Measurements from ENCODE around the gene PMEPA1.

Gene PMEPA1

DNA sequence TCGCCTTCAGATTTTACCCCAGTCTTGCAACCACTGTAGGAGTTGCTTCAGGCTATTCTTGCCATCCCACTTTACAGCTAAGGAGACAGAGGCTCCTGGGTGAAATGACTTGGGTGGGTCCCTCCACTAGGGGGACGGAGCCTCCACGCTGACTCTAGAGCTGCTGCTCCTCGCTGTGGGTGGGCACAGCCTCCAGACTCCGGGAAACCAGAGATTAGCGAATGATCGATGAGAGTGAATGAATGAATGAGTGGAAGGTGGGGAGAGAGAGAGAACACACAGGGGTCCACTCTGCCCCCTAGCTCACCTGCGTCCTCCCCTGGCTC, 100.0 kb downstream of the PMEPA1 start:
- Mint-ChIP-seq H3K4me1 (ENCODE audit: low read depth) (no peaks in the 10 kb centered on the region), H3K36me3 (ENCODE audit: low read depth) (no peaks in the 10 kb centered on the region), H3K27ac (no peak overlapping the region), H3K4me3 (no peak overlapping the region), H3K9me3 (no peaks in the 10 kb centered on the region), H3K27me3 (peaks cover 21% of the 10 kb centered on the region)
- intact Hi-C loops (cut with micrococcal nuclease) = no loop called here

DNA sequence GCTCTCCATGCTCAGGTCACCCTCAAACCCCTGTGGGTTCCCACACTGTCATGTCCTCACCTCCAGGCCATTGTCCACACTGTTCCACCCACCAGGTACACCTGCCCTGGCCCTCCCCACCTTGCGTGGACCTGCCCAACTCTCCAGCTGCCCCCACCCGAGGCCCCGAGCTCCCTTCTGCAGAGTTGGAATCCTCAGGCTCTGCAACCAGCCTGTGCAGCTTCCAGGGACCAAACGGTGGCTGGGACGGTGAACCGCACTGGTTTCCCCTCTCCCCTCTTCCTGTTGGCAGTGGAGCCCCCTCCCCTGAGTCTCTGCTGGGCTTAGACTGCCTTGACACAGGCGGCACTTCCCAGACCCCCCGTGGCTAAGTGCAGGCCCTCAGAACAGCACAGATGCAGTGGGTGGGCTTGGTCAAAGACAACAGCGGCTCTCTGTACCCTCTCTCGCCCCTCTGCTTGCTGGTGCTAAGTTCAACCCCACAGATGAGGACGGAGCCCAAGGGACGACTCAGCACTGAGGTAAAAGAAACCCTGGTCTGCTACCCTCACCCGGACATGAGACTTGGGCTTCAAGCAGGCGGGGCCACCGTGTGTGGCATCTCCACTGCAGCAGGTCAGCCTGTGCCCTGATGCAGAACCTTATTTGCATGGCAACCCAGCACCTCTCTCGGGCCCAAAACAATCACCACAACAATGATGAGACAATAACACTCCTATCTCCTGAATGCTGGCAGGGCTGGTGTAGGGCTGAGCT, 100.6 kb downstream of the PMEPA1 start:
- H3K4me1 Mint-ChIP-seq (ENCODE audit: low read depth) = no peaks in the 10 kb centered on the region

DNA sequence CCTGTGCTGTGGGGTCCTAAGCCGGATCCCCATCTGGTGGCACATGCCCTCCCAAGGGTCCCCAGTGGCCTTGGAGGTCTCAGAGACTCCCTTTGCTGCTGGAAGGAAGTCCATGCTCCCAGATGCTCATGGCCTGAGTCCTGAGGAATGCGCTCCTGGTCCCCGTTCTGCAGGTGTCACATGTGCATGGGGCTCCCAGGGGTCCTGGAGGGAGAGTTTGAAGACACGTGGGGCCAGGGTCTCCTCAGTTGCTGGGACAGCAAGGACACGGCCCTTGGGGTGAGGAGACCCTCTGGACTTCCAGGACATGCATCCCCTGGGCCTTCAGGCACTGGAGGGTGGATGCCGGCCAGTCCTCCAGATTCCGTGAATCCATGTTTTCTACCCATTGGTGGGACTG, 101.3 kb downstream of the PMEPA1 start:
- intact Hi-C loops (cut with micrococcal nuclease) = no loop called here
- H3K36me3 Mint-ChIP-seq (ENCODE audit: low read depth) = no peaks in the 10 kb centered on the region
- H3K4me3 Mint-ChIP-seq = no peak overlapping the region
- peaks cover 21% of the 10 kb centered on the region for H3K27me3 Mint-ChIP-seq
- H3K9me3 Mint-ChIP-seq = no peaks in the 10 kb centered on the region
- H3K27ac Mint-ChIP-seq = no peak overlapping the region
- H3K4me1 Mint-ChIP-seq (ENCODE audit: low read depth) = no peaks in the 10 kb centered on the region

More for the DNA sequence above, 100.6 kb downstream of the PMEPA1 start:
- intact Hi-C loops (cut with micrococcal nuclease) = no loop called here
- Mint-ChIP-seq H3K36me3 (ENCODE audit: low read depth) (no peaks in the 10 kb centered on the region), H3K27me3 (peaks cover 21% of the 10 kb centered on the region), H3K4me3 (no peak overlapping the region), H3K9me3 (no peaks in the 10 kb centered on the region), H3K27ac (no peak overlapping the region)

DNA sequence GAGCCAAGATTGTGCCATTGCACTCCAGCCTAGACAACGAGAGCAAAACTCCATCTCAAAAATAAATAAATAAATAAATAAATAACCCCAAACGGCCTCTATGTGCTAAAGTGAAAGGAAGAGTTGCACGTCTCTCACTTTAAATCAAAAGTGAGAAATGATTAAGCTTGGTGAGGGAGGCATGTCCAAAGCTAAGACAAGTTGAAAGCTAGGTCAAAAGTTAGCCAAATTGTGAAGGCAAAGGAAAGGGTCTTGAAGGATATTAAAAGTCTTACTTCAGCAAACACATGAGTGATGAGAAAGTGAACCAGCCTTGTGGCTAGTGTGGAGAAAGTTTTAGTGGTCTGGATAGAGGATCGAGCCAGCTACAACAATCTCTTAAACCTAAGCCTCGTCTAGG, 103.9 kb downstream of the PMEPA1 start:
- Mint-ChIP-seq H3K4me1 (ENCODE audit: low read depth) (no peaks in the 10 kb centered on the region), H3K9me3 (no peaks in the 10 kb centered on the region), H3K27me3 (peaks cover 28% of the 10 kb centered on the region), H3K4me3 (no peak overlapping the region), H3K27ac (no peak overlapping the region), H3K36me3 (ENCODE audit: low read depth) (no peaks in the 10 kb centered on the region)
- intact Hi-C loops (cut with micrococcal nuclease) = no loop called here

DNA sequence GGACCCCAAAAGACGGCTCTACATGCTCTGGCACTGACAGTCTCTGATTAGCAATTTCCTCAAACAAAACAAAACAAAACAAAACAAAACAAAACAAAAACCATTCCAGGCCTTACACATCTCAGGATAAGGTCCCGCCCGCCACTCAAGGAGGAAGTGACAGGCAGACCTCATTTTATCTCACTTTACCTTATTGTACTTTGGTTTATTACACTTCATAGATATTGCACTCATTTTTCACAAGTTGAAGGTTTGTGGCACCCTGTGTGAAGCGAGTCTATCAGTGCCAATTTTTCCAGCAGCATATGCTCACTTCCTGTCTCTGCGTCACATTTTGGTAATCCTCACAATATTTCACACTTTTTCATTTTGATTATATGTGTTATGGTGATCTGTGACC, 104.8 kb downstream of the PMEPA1 start:
- Mint-ChIP-seq H3K27ac (no peak overlapping the region), H3K36me3 (ENCODE audit: low read depth) (no peaks in the 10 kb centered on the region), H3K4me1 (ENCODE audit: low read depth) (no peaks in the 10 kb centered on the region)

DNA sequence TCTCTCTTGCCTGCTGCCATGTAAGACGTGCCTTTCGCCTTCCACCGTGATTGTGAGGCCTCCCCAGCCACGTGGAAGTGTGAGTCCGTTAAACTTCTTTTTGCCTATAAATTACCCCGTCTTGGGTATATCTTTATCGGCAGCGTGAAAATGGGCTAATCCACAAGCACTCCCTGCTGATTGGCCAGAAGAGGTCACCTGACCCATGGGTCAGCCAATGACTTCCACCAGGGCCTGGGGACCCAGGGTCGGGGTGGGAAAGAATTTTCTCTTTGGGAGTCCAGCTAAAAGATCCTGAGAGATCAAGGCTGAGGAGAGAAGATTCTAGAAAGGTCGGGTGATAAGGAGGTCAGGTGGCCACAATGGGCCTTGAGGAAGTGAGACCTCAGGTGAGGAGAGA, 106.7 kb downstream of the PMEPA1 start:
- Mint-ChIP-seq H3K27ac (no peak overlapping the region), H3K4me3 (no peak overlapping the region), H3K27me3 (peaks cover 34% of the 10 kb centered on the region), H3K4me1 (ENCODE audit: low read depth) (no peaks in the 10 kb centered on the region), H3K36me3 (ENCODE audit: low read depth) (no peaks in the 10 kb centered on the region), H3K9me3 (no peaks in the 10 kb centered on the region)
- intact Hi-C loops (cut with micrococcal nuclease) = no loop called here

More for the DNA sequence above, 104.8 kb downstream of the PMEPA1 start:
- H3K27me3 Mint-ChIP-seq = peaks cover 27% of the 10 kb centered on the region
- intact Hi-C loops (cut with micrococcal nuclease) = no loop called here
- H3K4me3 Mint-ChIP-seq = no peak overlapping the region
- no peaks in the 10 kb centered on the region for H3K9me3 Mint-ChIP-seq

DNA sequence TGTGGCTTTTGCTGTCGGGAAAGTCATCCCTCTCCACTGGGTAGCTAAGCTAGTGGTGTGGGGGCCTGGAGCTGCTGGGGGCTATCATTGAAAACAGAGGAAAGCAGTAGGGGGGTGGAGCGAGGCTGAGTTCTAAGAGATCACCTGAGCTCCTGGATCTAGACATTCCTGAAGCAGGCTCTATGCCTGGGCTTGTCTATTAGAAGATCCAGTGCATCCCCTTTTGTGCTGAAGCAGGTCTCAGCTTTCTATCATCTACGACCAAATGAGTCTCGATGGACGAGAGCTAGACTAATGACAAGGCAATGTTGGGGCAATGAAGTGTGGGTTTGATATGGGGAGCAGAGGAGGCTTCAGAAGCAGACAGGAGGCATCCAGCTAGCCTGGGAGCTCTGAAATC, 108.1 kb downstream of the PMEPA1 start:
- H3K4me3 Mint-ChIP-seq = no peak overlapping the region
- intact Hi-C loops (cut with micrococcal nuclease) = no loop called here
- no peak overlapping the region for H3K27ac Mint-ChIP-seq
- H3K27me3 Mint-ChIP-seq = peaks cover 30% of the 10 kb centered on the region
- no peaks in the 10 kb centered on the region for H3K9me3 Mint-ChIP-seq
- no peaks in the 10 kb centered on the region for H3K4me1 Mint-ChIP-seq (ENCODE audit: low read depth)
- no peaks in the 10 kb centered on the region for H3K36me3 Mint-ChIP-seq (ENCODE audit: low read depth)

DNA sequence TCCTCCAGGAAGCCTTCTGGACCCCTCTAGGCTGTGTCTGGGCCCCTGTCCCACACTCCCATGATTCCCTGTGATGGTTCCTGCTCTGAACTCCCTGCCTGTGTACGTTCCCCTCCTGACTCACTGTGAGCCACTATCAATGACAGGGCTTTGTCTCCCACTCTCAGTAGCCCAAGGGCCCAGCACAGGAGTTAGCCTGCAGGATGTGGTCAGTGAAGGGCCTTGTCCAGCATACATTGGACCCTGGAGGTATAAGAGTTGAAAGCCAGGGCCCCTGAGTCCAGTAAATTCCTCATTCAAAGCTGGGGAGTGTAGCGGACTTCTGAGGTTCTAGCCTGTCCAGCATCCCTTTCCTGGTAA, 108.6 kb downstream of the PMEPA1 start:
- Mint-ChIP-seq H3K4me1 (ENCODE audit: low read depth) (no peaks in the 10 kb centered on the region), H3K4me3 (no peak overlapping the region)

DNA sequence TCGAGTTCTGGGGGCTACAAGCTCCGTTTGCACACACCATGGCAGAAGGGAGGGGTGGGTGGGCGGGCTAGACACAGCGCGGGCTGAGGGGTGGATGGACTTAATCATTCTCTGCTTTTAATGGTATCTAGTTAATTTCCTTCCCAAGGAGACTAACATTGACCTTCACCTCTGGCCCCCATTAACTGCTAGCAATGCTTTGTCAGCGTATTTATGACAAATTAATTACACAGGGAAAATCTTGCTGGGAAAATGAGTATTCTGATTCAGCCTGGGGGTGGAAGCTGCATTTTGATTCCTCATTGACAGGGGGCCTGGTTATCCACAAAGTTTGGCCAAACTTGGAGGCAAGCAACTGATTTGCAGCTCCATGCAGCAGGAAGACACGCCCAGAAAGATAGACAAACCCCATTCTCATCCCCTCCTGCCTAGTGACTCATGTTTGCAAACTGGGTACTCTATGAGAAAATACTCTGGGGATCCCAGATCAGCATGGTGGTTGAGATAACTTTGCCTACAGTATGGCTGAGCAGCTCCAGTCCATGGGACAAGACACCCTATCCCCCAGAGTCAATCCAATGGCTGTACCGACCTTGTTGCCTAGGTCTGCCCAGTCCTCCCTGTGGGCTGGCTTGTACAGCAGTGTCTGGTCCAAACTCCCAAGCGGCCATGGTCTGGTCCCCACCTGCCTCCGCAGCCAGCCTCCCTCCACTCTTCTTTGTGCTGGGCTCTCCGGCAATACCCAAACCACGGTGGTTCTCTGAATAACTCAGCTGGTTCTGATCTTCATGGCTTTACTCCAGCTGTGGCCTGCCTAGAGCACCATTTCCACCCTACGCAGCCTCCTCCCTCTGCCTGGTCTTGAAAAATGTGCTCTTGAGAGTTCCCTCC, 109.2 kb downstream of the PMEPA1 start:
- Mint-ChIP-seq H3K27me3 (peaks cover 32% of the 10 kb centered on the region), H3K36me3 (ENCODE audit: low read depth) (no peaks in the 10 kb centered on the region), H3K27ac (no peak overlapping the region), H3K9me3 (no peaks in the 10 kb centered on the region), H3K4me3 (no peak overlapping the region), H3K4me1 (ENCODE audit: low read depth) (no peaks in the 10 kb centered on the region)
- intact Hi-C loops (cut with micrococcal nuclease) = no loop called here

More for the DNA sequence above, 108.6 kb downstream of the PMEPA1 start:
- Mint-ChIP-seq H3K9me3 (no peaks in the 10 kb centered on the region), H3K27ac (no peak overlapping the region), H3K36me3 (ENCODE audit: low read depth) (no peaks in the 10 kb centered on the region), H3K27me3 (peaks cover 30% of the 10 kb centered on the region)
- intact Hi-C loops (cut with micrococcal nuclease) = no loop called here

DNA sequence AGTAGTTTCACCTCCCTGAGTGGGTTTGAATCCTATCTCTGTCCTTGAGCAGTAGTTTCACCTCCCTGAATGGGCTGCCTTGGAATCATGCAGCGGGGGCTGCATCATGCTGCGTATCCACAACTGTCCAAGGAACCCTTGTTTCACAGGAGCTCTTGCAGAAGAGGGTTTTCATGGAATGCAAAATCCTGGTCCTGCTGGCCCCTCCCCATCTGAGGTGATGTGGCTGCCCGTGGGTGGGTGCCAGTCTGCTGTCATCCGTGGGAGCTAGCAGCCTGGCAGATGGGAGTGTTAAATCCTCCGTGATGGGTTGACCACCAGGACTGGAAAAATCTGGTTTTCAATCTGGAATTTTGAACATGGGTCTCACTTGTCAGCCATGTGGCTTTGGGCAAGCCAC, 111.3 kb downstream of the PMEPA1 start:
- no peak overlapping the region for H3K27ac Mint-ChIP-seq
- no peaks in the 10 kb centered on the region for H3K4me1 Mint-ChIP-seq (ENCODE audit: low read depth)
- no peaks in the 10 kb centered on the region for H3K36me3 Mint-ChIP-seq (ENCODE audit: low read depth)
- intact Hi-C loops (cut with micrococcal nuclease) = loop anchor here (5.0 kb wide), 1 partner anchor 429 kb away; no protein-coding TSS in a partner anchor
- no peaks in the 10 kb centered on the region for H3K9me3 Mint-ChIP-seq
- peaks cover 38% of the 10 kb centered on the region for H3K27me3 Mint-ChIP-seq
- no peak overlapping the region for H3K4me3 Mint-ChIP-seq
